Measurements from ENCODE around the gene DGKD.

DNA sequence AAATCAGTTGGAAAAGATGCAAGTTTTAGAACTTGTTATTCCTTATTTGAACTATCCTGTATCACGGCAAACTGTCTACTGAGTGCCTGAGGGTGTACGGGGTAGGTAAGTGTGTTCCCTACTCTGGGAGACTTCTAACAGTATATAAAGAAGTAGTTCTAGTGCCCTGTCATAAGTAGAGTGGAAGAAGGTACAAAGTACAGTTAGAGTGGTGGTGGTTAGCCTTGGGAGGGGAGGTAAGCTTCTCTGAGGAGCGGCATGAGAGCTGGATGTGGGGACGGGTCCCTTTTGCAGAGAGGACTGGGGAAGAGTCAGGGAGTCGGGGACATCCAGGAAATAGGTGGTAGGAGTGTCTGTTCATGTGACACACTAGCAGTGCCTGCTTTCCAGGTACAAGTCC lies 48.5 kb downstream of the DGKD start:
- TF ChIP-seq POLR2AphosphoS5 (IDR thresholded peaks at IDR 0.05; ENCODE audit: low read length), result no peak
- TF ChIP-seq MTA2 (IDR thresholded peaks at IDR 0.05; ENCODE audit: low read depth), result no peak
- TF ChIP-seq POLR2A (IDR thresholded peaks at IDR 0.05; ENCODE audit: low read depth, low read length), result no peak
- TF ChIP-seq, protein P1, sequence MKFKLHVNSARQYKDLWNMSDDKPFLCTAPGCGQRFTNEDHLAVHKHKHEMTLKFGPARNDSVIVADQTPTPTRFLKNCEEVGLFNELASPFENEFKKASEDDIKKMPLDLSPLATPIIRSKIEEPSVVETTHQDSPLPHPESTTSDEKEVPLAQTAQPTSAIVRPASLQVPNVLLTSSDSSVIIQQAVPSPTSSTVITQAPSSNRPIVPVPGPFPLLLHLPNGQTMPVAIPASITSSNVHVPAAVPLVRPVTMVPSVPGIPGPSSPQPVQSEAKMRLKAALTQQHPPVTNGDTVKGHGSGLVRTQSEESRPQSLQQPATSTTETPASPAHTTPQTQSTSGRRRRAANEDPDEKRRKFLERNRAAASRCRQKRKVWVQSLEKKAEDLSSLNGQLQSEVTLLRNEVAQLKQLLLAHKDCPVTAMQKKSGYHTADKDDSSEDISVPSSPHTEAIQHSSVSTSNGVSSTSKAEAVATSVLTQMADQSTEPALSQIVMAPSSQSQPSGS (IDR thresholded peaks at IDR 0.05; ENCODE audit: low read length), result no peak
- TF ChIP-seq, protein P2, sequence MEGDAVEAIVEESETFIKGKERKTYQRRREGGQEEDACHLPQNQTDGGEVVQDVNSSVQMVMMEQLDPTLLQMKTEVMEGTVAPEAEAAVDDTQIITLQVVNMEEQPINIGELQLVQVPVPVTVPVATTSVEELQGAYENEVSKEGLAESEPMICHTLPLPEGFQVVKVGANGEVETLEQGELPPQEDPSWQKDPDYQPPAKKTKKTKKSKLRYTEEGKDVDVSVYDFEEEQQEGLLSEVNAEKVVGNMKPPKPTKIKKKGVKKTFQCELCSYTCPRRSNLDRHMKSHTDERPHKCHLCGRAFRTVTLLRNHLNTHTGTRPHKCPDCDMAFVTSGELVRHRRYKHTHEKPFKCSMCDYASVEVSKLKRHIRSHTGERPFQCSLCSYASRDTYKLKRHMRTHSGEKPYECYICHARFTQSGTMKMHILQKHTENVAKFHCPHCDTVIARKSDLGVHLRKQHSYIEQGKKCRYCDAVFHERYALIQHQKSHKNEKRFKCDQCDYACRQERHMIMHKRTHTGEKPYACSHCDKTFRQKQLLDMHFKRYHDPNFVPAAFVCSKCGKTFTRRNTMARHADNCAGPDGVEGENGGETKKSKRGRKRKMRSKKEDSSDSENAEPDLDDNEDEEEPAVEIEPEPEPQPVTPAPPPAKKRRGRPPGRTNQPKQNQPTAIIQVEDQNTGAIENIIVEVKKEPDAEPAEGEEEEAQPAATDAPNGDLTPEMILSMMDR (IDR thresholded peaks at IDR 0.05 in 2 of 3, conservative IDR thresholded peaks at IDR 0.05 in 1 of 3; ENCODE audit: control insufficient read depth in 2 of 3, extremely low read depth in 1 of 3, insufficient read depth in 1 of 3, low read depth in 3 of 3, low read length in 3 of 3), result no peak
- no peak for TF ChIP-seq POLR2AphosphoS2 (IDR thresholded peaks at IDR 0.05; ENCODE audit: low read depth, low read length)
- TF ChIP-seq MXI1 (IDR thresholded peaks at IDR 0.05; ENCODE audit: low read depth, low read length), result no peak
- TF ChIP-seq FOS (IDR thresholded peaks at IDR 0.05; ENCODE audit: borderline replicate concordance, extremely low read depth, insufficient read length), result no peak
